BLaER1 (cell line): ENCODE data around the gene KBTBD12.
"Not testable (repeated sequence)": the region's sequence is repeated elsewhere in the genome, so short reads cannot be mapped to it uniquely, and the experiment has no call there.

Source experiments
- H3K27ac ChIP-seq: shearing (Covaris generic); formaldehyde crosslinking; 2 replicates; pipeline ENCODE4 v1.8.1; 2022
- H3K27me3 ChIP-seq: shearing (Covaris generic); formaldehyde crosslinking; 2 replicates; pipeline ENCODE4 v1.8.1; 2022
- H3K36me3 ChIP-seq: shearing (Covaris generic); formaldehyde crosslinking; 2 replicates; pipeline ENCODE4 v1.8.1; 2022
- H3K4me1 ChIP-seq: shearing (Covaris generic); formaldehyde crosslinking; 2 replicates; pipeline ENCODE4 v1.8.1; 2022
- H3K4me2 ChIP-seq: shearing (Covaris generic); formaldehyde crosslinking; 2 replicates; pipeline ENCODE4 v1.8.1; 2022
- H3K4me3 ChIP-seq: shearing (Covaris generic); formaldehyde crosslinking; 2 replicates; pipeline ENCODE4 v1.8.1; 2022
- H3K9ac ChIP-seq: shearing (Covaris generic); formaldehyde crosslinking; 2 replicates; pipeline ENCODE4 v1.8.1; 2022
- H3K9me3 ChIP-seq: shearing (Covaris generic); formaldehyde crosslinking; 2 replicates; pipeline ENCODE4 v1.8.1; 2022
- H4K20me1 ChIP-seq: shearing (Covaris generic); formaldehyde crosslinking; 2 replicates; pipeline ENCODE4 v1.8.1; 2022
- Cebpa-rat ChIP-seq: shearing (Covaris generic); IDR thresholded peaks from 2 replicates; pipeline ENCODE4 v1.8.1; 2022

KBTBD12 gene

DNA sequence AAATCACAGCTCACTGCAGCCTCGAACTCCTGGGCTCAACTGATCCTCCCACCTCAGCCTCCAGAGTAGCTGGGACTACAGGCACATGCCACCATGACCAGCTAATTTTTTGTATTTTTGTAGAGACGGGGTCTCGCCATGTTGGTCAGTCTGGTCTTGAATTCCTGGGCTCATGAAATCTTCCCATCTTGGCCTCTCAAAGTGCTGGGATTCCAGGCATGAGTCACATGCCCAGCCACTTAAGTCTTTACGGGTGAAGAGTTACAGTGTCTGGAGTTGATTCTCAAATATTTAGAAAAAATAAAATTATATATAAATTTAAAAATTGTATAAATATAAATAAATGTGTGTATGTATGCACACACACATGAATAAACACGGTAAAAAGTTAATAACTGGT is 14.5 kb upstream of the KBTBD12 start:
- H3K4me3 ChIP-seq = no peak overlapping the region
- no peaks in the 10 kb centered on the region for H3K27me3 ChIP-seq
- H3K9me3 ChIP-seq = no peaks in the 10 kb centered on the region
- H3K4me2 ChIP-seq = no peak overlapping the region
- H3K27ac ChIP-seq = no peak overlapping the region
- peaks cover 6% of the 10 kb centered on the region; the same call in 1 of the 2 replicates for H3K4me1 ChIP-seq
- no peaks in the 10 kb centered on the region for H4K20me1 ChIP-seq
- no peak for TF ChIP-seq Cebpa-rat
- H3K36me3 ChIP-seq = no peaks in the 10 kb centered on the region
- H3K9ac ChIP-seq = no peak overlapping the region

DNA sequence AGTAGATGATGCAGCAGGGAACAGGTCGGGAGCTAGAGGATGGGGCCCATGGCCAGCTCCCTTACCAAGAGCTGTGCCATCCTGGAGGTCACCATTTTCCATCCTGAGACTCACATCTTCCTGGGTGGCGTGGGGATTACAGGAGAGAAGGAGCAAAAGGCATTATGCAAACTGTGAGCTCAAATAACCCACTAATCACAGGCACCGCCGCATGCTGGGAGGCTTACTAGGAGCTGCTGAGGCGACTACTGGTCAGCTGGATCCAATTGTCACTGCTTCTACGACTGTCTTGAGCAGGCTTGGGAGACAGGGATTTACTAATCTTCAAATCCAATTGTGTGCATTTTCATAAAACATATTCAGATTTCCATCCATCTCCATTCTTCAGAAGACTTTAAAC is 12.5 kb upstream of the KBTBD12 start:
- H3K4me1 ChIP-seq = peaks cover 6% of the 10 kb centered on the region; the same call in 1 of the 2 replicates
- no peaks in the 10 kb centered on the region for H3K27me3 ChIP-seq
- H3K36me3 ChIP-seq = no peaks in the 10 kb centered on the region
- no peaks in the 10 kb centered on the region for H4K20me1 ChIP-seq
- H3K9ac ChIP-seq = no peak overlapping the region
- no peak overlapping the region for H3K27ac ChIP-seq
- H3K4me3 ChIP-seq = no peak overlapping the region
- no peak overlapping the region for H3K4me2 ChIP-seq
- no peaks in the 10 kb centered on the region for H3K9me3 ChIP-seq
- TF ChIP-seq Cebpa-rat = no peak

- Histone ChIP-seq H3K4me3 (no peak overlapping the region), H3K9ac (no peak overlapping the region), H3K4me1 (peaks cover 6% of the 10 kb centered on the region; the same call in 1 of the 2 replicates), H3K9me3 (peaks cover 6% of the 10 kb centered on the region; the same call in 1 of the 2 replicates), H4K20me1 (no peaks in the 10 kb centered on the region), H3K27ac (no peak overlapping the region), H3K4me2 (no peak overlapping the region), H3K27me3 (no peaks in the 10 kb centered on the region), H3K36me3 (no peaks in the 10 kb centered on the region)
- TF ChIP-seq Cebpa-rat = no peak
Observed at GRCh38 chr3:127903611-127904375, 11.2 kb upstream of the KBTBD12 start.

DNA sequence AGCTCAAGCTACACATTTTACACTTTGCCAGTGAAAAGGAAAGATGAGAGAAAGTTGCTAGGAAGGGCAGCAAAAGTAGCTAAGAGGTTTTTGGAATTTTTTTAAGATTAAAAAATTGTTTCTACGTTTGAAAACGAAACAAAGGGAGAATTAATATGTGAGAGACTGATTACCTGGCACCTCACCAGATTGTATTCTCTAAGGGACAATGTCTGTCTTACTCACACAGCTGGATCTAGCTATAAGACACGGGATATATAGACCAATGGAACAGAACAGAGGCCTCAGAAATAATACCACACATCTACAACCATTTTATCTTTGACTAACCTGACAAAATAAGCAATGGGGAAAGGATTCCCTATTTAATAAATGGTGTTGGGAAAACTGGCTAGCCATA is 9.5 kb upstream of the KBTBD12 start:
- Histone ChIP-seq H3K4me1 (no peaks in the 10 kb centered on the region), H3K27me3 (no peaks in the 10 kb centered on the region), H4K20me1 (no peaks in the 10 kb centered on the region), H3K4me2 (no peak overlapping the region), H3K27ac (no peak overlapping the region), H3K36me3 (no peaks in the 10 kb centered on the region), H3K4me3 (no peak overlapping the region), H3K9ac (no peak overlapping the region), H3K9me3 (peaks cover 6% of the 10 kb centered on the region; the same call in 1 of the 2 replicates)
- no peak for TF ChIP-seq Cebpa-rat

GRCh38 chr3:127906653-127907052 is 8.4 kb upstream of the KBTBD12 start:
- H4K20me1 ChIP-seq, H3K9ac ChIP-seq, H3K27ac ChIP-seq, H3K4me2 ChIP-seq, H3K9me3 ChIP-seq, H3K4me3 ChIP-seq, H3K27me3 ChIP-seq, H3K4me1 ChIP-seq, H3K36me3 ChIP-seq: not testable (repeated sequence)

DNA sequence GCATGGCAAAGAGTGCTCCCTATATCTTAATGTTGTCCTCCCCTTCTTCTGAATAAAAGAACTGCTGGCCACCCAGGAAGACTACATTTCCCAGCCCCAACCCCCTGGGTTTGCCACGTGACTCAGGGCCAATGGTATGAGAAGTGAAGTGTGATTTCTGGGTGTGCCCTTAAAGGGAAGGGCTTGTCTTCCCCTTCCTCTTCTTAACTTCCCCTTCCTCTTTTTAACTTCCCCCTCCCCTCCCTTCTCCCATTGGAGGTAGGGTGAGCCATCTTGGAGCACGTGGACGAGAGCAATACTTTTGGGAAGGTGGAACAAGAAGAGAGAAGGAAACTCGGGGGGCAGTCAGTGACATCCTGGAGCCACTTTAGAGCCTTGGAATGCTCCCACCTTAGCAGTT is 6.8 kb upstream of the KBTBD12 start:
- Histone ChIP-seq H3K9me3 (peaks cover 6% of the 10 kb centered on the region; the same call in 1 of the 2 replicates), H3K4me1 (no peaks in the 10 kb centered on the region), H3K27me3 (no peaks in the 10 kb centered on the region), H3K4me2 (no peak overlapping the region), H3K36me3 (no peaks in the 10 kb centered on the region), H4K20me1 (no peaks in the 10 kb centered on the region), H3K9ac (no peak overlapping the region), H3K27ac (no peak overlapping the region), H3K4me3 (no peak overlapping the region)
- TF ChIP-seq Cebpa-rat = no peak

DNA sequence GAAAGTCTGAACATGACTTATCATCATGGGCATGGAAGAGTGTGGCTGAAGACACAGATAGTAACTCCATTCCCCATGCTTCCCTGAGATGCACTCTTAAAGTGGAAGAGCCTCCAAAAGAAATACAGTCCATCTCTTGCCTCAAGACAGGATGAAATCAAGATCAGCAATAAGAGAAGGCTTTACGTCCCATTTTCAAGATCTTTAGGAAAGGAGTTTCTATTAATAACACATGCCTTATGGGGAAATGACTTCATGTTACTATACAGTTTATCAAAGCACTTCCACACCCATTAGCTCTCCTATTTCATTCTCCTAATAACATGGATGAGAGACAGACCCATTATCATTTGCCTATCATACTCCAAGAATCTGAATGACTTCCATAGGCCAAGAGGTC is 6.1 kb upstream of the KBTBD12 start:
- no peak overlapping the region for H3K4me2 ChIP-seq

DNA sequence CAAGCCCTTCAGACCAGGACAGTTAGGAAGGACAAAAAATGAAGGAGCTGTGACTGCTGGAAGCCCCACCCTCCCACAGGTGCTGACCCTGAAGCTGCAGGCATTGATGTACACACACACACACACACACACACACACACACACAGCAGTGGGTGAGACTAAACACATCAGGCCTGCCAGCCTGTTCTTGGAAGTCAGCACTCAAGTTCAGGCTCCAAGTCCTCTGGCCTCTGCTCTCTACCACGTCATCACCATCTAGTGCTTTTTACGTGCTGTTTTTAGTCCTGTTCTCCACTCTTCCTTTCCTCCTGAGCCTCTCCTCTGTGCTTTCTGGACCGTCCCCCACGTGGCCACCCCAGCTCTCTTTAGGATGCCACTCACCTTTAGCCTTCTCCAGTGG is 5.4 kb upstream of the KBTBD12 start:
- Histone ChIP-seq H3K4me3 (no peak overlapping the region), H3K9me3 (peaks cover 18% of the 10 kb centered on the region), H3K4me1 (no peaks in the 10 kb centered on the region), H3K27me3 (no peaks in the 10 kb centered on the region), H3K36me3 (no peaks in the 10 kb centered on the region), H4K20me1 (no peaks in the 10 kb centered on the region), H3K9ac (no peak overlapping the region), H3K27ac (no peak overlapping the region), H3K4me2 (no peak overlapping the region)
- TF ChIP-seq Cebpa-rat = no peak

More for the DNA sequence above, 6.1 kb upstream of the KBTBD12 start:
- Histone ChIP-seq H3K36me3 (no peaks in the 10 kb centered on the region), H3K9me3 (peaks cover 11% of the 10 kb centered on the region), H3K4me1 (no peaks in the 10 kb centered on the region), H3K27me3 (no peaks in the 10 kb centered on the region), H3K27ac (no peak overlapping the region), H3K9ac (no peak overlapping the region), H3K4me3 (no peak overlapping the region), H4K20me1 (no peaks in the 10 kb centered on the region)
- TF ChIP-seq Cebpa-rat = no peak

DNA sequence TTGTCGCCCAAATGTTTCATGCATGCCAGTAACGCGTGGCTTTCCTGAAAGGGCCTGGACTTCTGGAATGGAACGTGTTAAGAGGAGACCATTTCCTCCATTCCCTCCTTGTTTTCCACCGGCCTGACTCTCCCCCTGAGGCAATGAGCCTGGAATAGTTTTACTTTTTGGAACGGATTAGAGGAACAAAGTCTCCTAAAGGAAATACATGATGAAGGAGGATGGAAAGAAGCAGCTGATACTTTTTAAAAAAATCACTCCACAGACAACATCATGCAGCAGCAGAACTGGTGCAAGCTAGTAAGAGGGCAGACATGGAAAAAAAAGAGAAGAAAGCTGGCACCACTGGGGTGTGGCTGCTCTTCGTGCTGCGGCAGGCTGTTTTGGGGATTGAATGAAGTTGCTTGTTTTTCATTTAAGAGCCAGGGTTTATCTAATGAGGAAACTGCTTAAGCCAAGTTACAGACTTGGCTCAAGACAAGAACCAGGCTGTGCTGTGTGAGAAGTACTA is 3.6 kb upstream of the KBTBD12 start:
- Histone ChIP-seq H4K20me1 (no peaks in the 10 kb centered on the region), H3K27me3 (no peaks in the 10 kb centered on the region), H3K9ac (no peak overlapping the region), H3K4me3 (no peak overlapping the region), H3K4me2 (no peak overlapping the region), H3K4me1 (no peaks in the 10 kb centered on the region), H3K27ac (no peak overlapping the region), H3K36me3 (no peaks in the 10 kb centered on the region), H3K9me3 (peaks cover 25% of the 10 kb centered on the region)
- no peak for TF ChIP-seq Cebpa-rat

DNA sequence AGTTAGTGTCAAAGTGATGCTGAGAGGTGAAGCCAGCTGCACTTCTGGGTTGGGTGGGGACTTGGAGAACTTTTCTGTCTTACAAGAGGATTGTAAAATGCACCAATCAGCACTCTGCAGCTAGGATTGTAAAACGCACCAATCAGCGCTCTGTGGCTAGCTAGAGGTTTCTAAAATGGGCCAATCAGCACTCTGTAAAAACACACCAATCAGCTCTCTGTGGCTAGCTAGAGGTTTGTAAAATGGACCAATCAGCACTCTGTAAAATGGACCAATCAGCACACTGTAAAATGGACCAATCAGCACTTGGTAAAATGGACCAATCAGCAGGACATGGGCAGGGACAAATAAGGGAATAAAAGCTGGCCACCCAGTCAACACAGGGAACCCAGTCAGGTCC is 1.2 kb upstream of the KBTBD12 start:
- not testable (repeated sequence) for H3K4me3 ChIP-seq, H3K27me3 ChIP-seq
- H3K9me3 ChIP-seq = peaks cover 19% of the 10 kb centered on the region

More for the DNA sequence above, 1.2 kb upstream of the KBTBD12 start:
- not testable (repeated sequence) for H3K36me3 ChIP-seq, H3K27ac ChIP-seq, H3K9ac ChIP-seq, H3K4me1 ChIP-seq, H4K20me1 ChIP-seq, H3K4me2 ChIP-seq
